ENCODE data around the gene TMEM145.
A peak's percentile ranks its signal among the peaks of the same experiment; 100 is the strongest.

TMEM145 gene

GRCh38 chr19:42270346-42271044 is 42.6 kb upstream of the TMEM145 start:
- TF ChIP-seq CTCF (IDR thresholded peaks at IDR 0.05; ENCODE audit: low read length, missing control alignments), result no peak
- DNase-seq (ENCODE audit: low read depth), result peak; percentile 62
- H3K4me3 ChIP-seq (replicated peaks; ENCODE audit: low read depth, low read length), result peak overlapping the region; percentile 82

GRCh38 chr19:42271045-42271419 is 42.1 kb upstream of the TMEM145 start:
- no peak for TF ChIP-seq CTCF (IDR thresholded peaks at IDR 0.05; ENCODE audit: low read length, missing control alignments)
- H3K4me3 ChIP-seq (replicated peaks; ENCODE audit: low read depth, low read length), result peak overlapping the region; percentile 82
- DNase-seq (ENCODE audit: low read depth), result no peak

- DNase-seq (ENCODE audit: low read depth), result no peak
- H3K4me3 ChIP-seq (replicated peaks; ENCODE audit: low read depth, low read length), result no peak overlapping the region
- TF ChIP-seq CTCF (IDR thresholded peaks at IDR 0.05; ENCODE audit: low read length, missing control alignments), result no peak
Observed at GRCh38 chr19:42271861-42272534, 41.1 kb upstream of the TMEM145 start.

DNA sequence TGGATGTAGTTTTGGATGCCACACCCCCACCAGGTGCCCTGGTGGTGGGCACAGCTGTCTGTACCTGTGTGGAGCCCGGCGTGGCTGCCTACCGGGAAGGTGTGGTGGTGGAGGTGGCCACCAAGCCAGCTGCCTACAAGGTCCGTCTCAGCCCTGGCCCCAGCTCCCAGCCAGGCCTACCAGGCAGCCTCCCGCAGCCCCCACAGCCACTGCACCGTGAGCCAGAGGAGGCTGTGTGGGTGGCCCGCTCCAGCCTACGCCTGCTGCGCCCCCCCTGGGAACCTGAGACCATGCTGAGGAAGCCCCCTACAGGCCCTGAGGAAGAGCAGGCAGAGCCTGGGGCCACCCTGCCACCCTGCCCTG is 40.6 kb upstream of the TMEM145 start:
- no peak overlapping the region for H3K4me3 ChIP-seq (replicated peaks; ENCODE audit: low read depth, low read length)
- TF ChIP-seq CTCF (IDR thresholded peaks at IDR 0.05; ENCODE audit: low read length, missing control alignments), result no peak
- DNase-seq (ENCODE audit: low read depth), result no peak

DNA sequence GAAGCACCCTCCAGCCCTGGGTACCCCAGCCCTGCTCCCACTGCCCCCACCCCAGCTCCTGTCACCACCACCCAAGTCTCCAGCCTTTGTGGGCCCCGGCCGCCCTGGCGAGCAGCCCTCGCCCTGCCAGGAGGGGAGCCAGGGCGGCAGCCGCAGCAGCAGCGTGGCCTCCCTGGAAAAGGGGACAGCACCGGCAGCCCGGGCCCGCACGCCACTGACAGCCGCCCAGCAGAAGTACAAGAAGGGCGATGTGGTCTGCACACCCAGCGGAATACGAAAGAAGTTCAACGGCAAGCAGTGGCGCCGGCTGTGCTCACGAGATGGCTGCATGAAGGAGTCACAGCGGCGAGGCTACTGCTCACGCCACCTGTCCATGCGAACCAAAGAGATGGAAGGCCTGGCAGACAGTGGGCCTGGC is 40.1 kb upstream of the TMEM145 start:
- no peak for TF ChIP-seq CTCF (IDR thresholded peaks at IDR 0.05; ENCODE audit: low read length, missing control alignments)
- H3K4me3 ChIP-seq (replicated peaks; ENCODE audit: low read depth, low read length), result no peak overlapping the region
- DNase-seq (ENCODE audit: low read depth), result no peak

DNA sequence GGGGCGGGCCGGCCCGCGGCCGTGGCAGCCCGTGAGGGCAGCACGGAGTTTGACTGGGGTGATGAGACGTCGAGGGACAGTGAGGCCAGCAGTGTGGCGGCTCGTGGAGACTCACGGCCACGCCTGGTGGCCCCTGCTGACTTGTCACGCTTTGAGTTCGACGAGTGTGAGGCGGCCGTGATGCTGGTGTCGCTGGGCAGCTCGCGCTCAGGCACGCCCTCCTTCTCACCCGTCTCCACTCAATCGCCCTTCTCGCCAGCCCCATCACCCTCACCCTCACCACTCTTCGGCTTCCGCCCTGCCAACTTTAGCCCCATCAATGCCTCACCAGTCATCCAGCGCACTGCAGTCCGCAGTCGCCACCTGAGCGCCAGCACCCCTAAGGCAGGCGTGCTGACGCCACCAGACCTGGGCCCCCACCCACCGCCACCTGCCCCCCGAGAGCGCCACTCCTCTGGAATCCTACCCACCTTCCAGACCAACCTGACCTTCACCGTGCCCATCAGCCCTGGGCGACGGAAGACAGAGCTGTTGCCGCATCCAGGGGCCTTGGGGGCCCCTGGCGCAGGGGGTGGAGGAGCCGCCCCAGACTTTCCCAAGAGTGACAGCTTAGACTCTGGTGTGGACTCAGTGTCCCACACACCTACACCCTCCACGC is 39.6 kb upstream of the TMEM145 start:
- TF ChIP-seq CTCF (IDR thresholded peaks at IDR 0.05; ENCODE audit: low read length, missing control alignments), result no peak
- no peak for DNase-seq (ENCODE audit: low read depth)
- no peak overlapping the region for H3K4me3 ChIP-seq (replicated peaks; ENCODE audit: low read depth, low read length)

All from fibroblast of pulmonary artery (primary cell).